Esophagus squamous epithelium (tissue), 5 donors: ENCODE data around the gene NLGN1. TPM values are rescaled to one million over a fixed set of nuclear protein-coding genes. Genes with fewer than 3 reads are reported as not detected.

ENCODE experiments used
- DNase-seq: peaks from one replicate; lab custom pipeline; 2025; lab: John Stamatoyannopoulos, UW
- H3K27ac ChIP-seq, 4 donors: fragments of 200-600 bp; sonication (generic); one replicate each; pipeline ENCODE4 v1.5.1; 2016 to 2019; ENCODE audit warnings: mild to moderate bottlenecking in 1 of 4
- H3K27me3 ChIP-seq, 4 donors: fragments of 200-600 bp; sonication (generic); 1 replicate in 3 of 4; 2 replicates in 1 of 4; pipeline versions ENCODE4 v1.5.1 to v1.6.0; 2017 to 2021; ENCODE audit warnings: antibody characterized with exemption in 1 of 4
- H3K36me3 ChIP-seq, 3 donors: fragments of 200-600 bp; sonication (generic); one replicate each; pipeline ENCODE4 v1.5.1; 2016 to 2019
- H3K4me1 ChIP-seq, 3 donors: fragments of 200-600 bp; sonication (generic); one replicate each; pipeline ENCODE4 v1.5.1; 2017 to 2019
- H3K4me3 ChIP-seq, 4 donors: fragments of 200-600 bp; sonication (generic); 1 replicate in 3 of 4; 2 replicates in 1 of 4; pipeline ENCODE4 v1.5.1; 2016 to 2019; ENCODE audit warnings: mild to moderate bottlenecking in 2 of 4, moderate library complexity in 1 of 4
- H3K9me3 ChIP-seq, 3 donors: fragments of 200-600 bp; sonication (generic); one replicate each; pipeline ENCODE4 v1.5.1; 2016 to 2019
- CTCF ChIP-seq, 6 experiments: fragments of 450-650 bp in 4 of 6; fragments of 200-600 bp in 2 of 6; sonication (generic) in 2 of 6; IDR thresholded peaks; one replicate each; pipeline ENCODE4 v1.5.1; 2016 to 2019; ENCODE audit warnings: antibody characterized with exemption in 6 of 6, mild to moderate bottlenecking in 4 of 6, moderate library complexity in 4 of 6
- POLR2A ChIP-seq, 4 donors: fragments of 450-650 bp; IDR thresholded peaks; one replicate each; pipeline ENCODE4 v1.6.1; 2017; ENCODE audit warnings: antibody characterized with exemption in 4 of 4, mild to moderate bottlenecking in 4 of 4, moderate library complexity in 3 of 4
- WGBS, 2 donors: methylation state at CpG; one replicate each; pipeline ENCODE4 v1.1.5; 2018; 5-methylcytosine and 5-hydroxymethylcytosine counted together
- intact Hi-C: fragments of 100-400 bp; cut with DNase I; formaldehyde crosslinking; loops from one replicate; pipeline ENCODE4 v1.15.0; 2022
- total RNA-seq, 4 donors: library from RNA; depleted of rRNA; stranded (reverse); fragments of >200 nt; gene quantifications; one replicate each; pipeline ENCODE4 v1.1.0, GENCODE V29; 2016
- donor health status: DM: yes; HTN: yes; CAD: no.

NLGN1 gene
- total RNA-seq, 4 donors from 2014 or later, result 0.34 to 12.6 (median 2.9) TPM

- intact Hi-C loops, result no loop called here
Measured at GRCh38 chr3:174120997-174121396, 723.5 kb downstream of the NLGN1 start.

GRCh38 chr3:174122411-174122810 is 724.9 kb downstream of the NLGN1 start:
- intact Hi-C loops, result no loop called here
- WGBS, 2 donors, result 83 to 87% methylated on average over 2 of the region's 2 CpGs
- H3K9me3 ChIP-seq, result no peaks in the 10 kb centered on the region

More at GRCh38 chr3:174120997-174121396, 723.5 kb downstream of the NLGN1 start:
- Histone ChIP-seq H3K27ac (no peak overlapping the region), H3K4me3 (no peak overlapping the region), H3K36me3 (no peaks in the 10 kb centered on the region), H3K4me1 (no peaks in the 10 kb centered on the region), H3K9me3 (no peaks in the 10 kb centered on the region), H3K27me3 (no peaks in the 10 kb centered on the region)
- TF ChIP-seq CTCF (IDR thresholded peaks at IDR 0.05) (no peak), POLR2A (IDR thresholded peaks at IDR 0.05) (no peak)
- no peak for DNase-seq

GRCh38 chr3:174125267-174125824 is 727.8 kb downstream of the NLGN1 start:
- H3K4me1 ChIP-seq, result peaks cover 0 to 12% (median 0%) of the 10 kb centered on the region in 3 donors
- DNase-seq, result no peak
- WGBS, 2 donors, result 52 to 62% methylated on average over 2 of the region's 2 CpGs
- H3K27ac ChIP-seq, result no peak overlapping the region
- H3K9me3 ChIP-seq, result no peaks in the 10 kb centered on the region
- H3K36me3 ChIP-seq, result no peaks in the 10 kb centered on the region
- no peaks in the 10 kb centered on the region for H3K27me3 ChIP-seq
- no peak overlapping the region for H3K4me3 ChIP-seq
- peak in 1 of 6 experiments; percentile 33 for TF ChIP-seq CTCF (IDR thresholded peaks at IDR 0.05)
- no peak for TF ChIP-seq POLR2A (IDR thresholded peaks at IDR 0.05)
- intact Hi-C loops, result no loop called here

More at GRCh38 chr3:174122411-174122810, 724.9 kb downstream of the NLGN1 start:
- TF ChIP-seq POLR2A (IDR thresholded peaks at IDR 0.05), result no peak
- no peak for TF ChIP-seq CTCF (IDR thresholded peaks at IDR 0.05)
- no peak overlapping the region for H3K4me3 ChIP-seq
- no peaks in the 10 kb centered on the region for H3K27me3 ChIP-seq
- H3K36me3 ChIP-seq, result no peaks in the 10 kb centered on the region
- no peak overlapping the region for H3K27ac ChIP-seq
- DNase-seq, result no peak
- H3K4me1 ChIP-seq, result peaks cover 0 to 8% (median 0%) of the 10 kb centered on the region in 3 donors

GRCh38 chr3:174126990-174127758 is 729.6 kb downstream of the NLGN1 start:
- Histone ChIP-seq H3K36me3 (no peaks in the 10 kb centered on the region), H3K4me3 (no peak overlapping the region), H3K27me3 (no peaks in the 10 kb centered on the region), H3K4me1 (peaks cover 0 to 12% (median 0%) of the 10 kb centered on the region in 3 donors), H3K27ac (no peak overlapping the region), H3K9me3 (no peaks in the 10 kb centered on the region)
- no peak for TF ChIP-seq POLR2A (IDR thresholded peaks at IDR 0.05)
- TF ChIP-seq CTCF (IDR thresholded peaks at IDR 0.05), result no peak
- intact Hi-C loops, result no loop called here
- 49 to 60% methylated on average over 4 of the region's 4 CpGs for WGBS, 2 donors
- no peak for DNase-seq

GRCh38 chr3:174132006-174132405 is 734.5 kb downstream of the NLGN1 start:
- WGBS, 2 donors, result 73 to 89% methylated on average over 1 of the region's 1 CpG
- TF ChIP-seq POLR2A (IDR thresholded peaks at IDR 0.05) (no peak), CTCF (IDR thresholded peaks at IDR 0.05) (no peak)
- no peak overlapping the region for H3K27ac ChIP-seq
- no peaks in the 10 kb centered on the region for H3K9me3 ChIP-seq
- no peak for DNase-seq
- no peaks in the 10 kb centered on the region for H3K36me3 ChIP-seq
- H3K27me3 ChIP-seq, result no peaks in the 10 kb centered on the region
- H3K4me1 ChIP-seq, result peaks cover 0 to 8% (median 0%) of the 10 kb centered on the region in 3 donors
- H3K4me3 ChIP-seq, result no peak overlapping the region
- intact Hi-C loops, result no loop called here
